GM12874 (cell line): ENCODE measurements around the gene TULP1.

Experiments
- TF ChIP-seq, protein P1 (sequence below): IDR thresholded peaks from 2 replicates; pipeline ENCODE4 v1.5.1; 2011; ENCODE audit warnings: low read depth, mild to moderate bottlenecking, control low read depth, low read length, moderate library complexity; ENCODE audit not compliant: insufficient read depth

The TULP1 gene

DNA sequence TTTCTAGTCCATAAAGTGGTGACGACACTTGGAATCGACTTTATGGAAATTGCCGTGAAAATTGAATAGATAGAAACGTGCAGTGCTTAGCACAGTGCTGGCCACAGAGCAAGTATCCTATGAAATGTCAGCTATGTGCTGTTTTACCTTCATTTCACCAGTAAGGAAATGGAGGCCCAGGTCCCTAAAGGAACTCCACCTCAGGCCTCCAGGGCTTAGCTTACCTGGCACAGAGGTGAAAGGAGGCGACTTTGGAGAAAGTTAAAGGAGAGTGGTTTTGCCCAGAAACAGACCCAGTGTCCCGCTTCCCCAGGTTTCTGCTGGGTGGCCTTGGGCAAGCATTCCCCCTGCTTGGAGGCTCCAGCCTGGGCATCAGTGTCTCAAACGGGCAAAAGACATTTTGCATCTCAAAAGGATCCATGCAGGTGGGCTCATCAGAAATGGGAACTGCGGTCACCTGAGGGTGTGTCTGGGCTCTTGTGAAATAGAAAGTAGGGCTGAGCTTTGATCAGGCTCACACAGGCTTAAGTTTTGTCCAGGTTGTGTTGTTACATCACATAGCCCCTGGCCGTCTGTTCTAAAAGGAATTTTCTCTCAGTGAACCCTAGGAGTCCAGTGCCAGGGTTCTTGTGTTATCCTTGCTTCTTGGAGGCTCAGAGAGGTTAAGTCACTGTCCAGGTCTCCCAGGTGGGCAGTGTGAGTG lies 6.8 kb upstream of the TULP1 start:
- TF ChIP-seq, protein P1, sequence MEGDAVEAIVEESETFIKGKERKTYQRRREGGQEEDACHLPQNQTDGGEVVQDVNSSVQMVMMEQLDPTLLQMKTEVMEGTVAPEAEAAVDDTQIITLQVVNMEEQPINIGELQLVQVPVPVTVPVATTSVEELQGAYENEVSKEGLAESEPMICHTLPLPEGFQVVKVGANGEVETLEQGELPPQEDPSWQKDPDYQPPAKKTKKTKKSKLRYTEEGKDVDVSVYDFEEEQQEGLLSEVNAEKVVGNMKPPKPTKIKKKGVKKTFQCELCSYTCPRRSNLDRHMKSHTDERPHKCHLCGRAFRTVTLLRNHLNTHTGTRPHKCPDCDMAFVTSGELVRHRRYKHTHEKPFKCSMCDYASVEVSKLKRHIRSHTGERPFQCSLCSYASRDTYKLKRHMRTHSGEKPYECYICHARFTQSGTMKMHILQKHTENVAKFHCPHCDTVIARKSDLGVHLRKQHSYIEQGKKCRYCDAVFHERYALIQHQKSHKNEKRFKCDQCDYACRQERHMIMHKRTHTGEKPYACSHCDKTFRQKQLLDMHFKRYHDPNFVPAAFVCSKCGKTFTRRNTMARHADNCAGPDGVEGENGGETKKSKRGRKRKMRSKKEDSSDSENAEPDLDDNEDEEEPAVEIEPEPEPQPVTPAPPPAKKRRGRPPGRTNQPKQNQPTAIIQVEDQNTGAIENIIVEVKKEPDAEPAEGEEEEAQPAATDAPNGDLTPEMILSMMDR: no peak

DNA sequence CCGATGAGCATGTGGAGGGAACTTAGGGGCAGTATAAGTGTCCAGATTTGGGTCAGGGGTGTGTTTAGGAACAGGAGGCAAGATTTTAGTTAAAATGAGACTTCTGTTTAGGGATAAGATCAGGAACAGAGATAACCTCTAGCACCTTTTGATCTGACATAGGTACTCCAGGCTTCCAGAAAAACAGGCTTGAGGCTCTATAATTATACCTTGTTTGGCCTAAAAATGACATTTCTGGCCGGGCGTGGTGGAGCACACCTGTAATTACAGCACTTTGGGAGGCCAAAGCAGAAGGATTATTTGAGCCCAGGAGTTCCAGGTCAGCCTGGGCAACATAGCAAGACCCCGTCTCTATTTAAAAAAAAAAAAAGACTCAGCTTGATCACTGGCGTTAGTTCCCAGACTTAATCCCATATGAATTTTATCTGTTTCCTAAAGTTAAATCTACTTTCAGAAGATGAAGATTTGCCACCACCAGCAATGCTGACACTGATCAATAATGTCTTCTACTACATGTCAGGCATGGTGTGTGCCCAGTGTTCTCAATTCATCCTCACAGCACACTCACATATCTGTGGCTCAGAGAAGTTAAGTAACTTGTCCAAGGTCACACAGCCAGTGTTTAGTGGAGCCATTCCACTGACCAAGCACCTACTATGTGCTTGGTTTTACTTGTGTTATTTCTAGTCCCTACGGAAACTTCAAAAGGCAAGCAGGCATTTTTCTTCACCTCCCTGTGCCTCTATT lies 6.0 kb upstream of the TULP1 start:
- TF ChIP-seq, protein P1: no peak

DNA sequence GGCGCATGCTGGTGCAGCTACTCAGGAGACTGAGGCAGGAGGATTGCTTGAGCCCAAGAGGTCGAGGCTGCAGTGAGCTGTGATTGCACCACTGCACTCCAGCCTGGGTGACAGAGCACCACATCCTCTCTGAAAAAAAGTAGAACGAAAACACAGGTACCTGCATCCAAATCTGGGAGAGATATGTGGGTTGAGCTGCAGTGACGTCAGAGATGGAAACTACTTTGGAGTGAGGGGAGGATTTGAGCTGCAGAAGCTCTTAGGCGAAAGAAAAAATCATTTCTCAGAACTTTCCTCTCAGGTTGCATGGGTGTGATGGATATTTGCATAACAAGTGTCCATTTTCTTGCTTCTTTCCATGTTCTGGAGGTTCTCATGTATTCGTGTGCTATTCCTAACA lies 4.0 kb upstream of the TULP1 start:
- TF ChIP-seq, protein P1: no peak

DNA sequence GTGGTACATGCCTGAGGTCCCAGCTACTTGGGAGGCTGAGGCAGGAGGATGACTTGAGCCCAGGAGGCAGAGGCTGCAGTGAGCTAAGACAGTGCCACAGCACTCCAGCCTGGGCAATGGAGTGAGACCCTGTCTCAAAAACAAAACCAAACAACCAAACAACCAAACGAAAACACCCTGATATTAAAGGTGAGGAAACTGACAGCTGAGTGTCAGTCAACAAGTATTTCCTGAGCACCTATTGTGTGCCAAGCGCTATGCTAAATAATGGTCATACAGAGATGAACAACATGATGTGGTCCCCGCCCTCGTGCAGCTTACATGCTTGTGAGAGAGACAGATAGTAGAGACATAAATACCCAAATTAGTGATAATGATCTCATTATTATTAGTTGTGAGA lies 1.9 kb upstream of the TULP1 start:
- TF ChIP-seq, protein P1: no peak

DNA sequence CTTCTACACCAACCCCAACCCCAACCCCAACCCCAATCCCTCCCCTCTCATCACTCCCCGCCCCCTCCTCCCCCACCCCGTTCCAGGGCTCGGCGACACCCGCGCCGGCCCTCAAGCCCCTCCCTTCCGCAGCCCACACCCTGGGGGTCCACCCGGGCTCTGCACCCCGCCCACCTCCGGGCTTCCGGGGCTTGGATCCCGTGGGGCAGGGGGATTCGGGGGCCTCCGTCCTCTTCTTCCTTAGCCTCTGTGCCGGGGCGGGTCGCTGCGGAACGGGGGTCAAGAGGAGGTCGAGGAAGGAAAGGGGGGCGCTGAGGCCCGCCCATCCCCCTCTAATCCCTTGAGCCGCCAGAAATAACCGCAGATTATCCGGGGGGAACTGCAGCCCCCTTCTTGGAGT lies 690 bp downstream of the TULP1 start:
- TF ChIP-seq, protein P1: no peak

DNA sequence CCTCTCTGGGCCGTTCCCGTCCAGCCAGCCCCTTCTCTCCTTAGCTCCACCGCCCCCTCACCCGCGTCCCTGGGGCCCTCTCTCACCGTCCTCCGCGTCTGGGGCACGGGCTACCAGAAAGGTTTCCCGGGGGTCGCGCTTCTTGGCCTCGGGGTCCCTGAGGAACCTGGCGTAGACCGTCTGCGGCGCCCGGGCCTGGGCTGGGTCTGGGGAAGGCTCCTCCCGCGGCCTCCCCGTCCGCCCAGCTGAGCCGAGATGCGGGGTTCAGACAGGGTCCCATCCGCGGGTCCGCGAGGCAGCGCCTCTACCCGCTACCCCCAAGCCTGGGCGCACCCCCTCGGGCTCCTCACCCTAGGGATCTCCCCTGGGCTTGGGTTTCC lies 1.1 kb downstream of the TULP1 start:
- TF ChIP-seq, protein P1: no peak

DNA sequence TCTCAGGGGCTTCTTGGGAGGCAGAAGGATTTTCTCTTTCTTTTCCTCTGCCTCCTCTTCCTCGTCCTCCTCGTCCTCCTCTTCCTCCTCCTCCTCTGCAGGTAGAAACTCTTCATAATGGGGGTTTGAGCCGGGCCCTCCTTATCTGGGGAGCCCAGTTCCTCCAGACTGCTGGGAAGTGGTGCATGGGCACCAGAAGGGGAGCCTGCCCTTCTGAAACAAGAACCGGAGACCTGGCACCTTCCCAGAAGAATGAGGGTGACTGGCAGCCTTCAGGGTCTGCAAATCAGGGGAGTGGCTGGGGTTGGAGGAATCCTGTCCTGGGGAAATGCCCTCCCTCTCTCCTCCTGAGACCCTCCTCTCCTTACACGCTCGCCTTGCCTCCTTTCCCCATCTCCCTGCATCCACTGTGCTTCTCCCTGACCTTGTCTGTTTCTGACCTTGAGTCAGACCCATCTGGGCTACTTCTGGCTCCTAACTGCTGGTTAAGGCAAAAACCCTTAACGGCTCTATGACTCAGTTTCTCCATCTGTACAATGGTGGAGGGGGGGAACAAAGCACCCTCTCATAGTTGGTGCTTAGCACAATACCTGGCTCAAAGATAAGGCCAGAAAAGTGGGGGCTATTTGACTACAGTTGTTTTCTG lies 1.7 kb downstream of the TULP1 start:
- TF ChIP-seq, protein P1: no peak
